WTC11 (cell line): ENCODE measurements around the gene SLC9A9. TPM values are rescaled to one million over a fixed set of nuclear protein-coding genes. Genes with fewer than 3 reads are reported as not detected.

Experiments used
- ATAC-seq: fragments of 200-7000 bp; cut with Tn5 transposase; 2 replicates; pipeline ENCODE4 v1.10.0; 2021; ENCODE audit warnings: mild to moderate bottlenecking, moderate library complexity
- CTCF ChIA-PET: fragments of 300-600 bp; sonication (Branson Sonifier 250); formaldehyde crosslinking; loops from one replicate; lab custom pipeline; 2021; ENCODE audit warnings: antibody characterized with exemption; lab: Charles Lee
- POLR2A ChIA-PET: fragments of 350-600 bp; sonication (Branson Sonifier 250); formaldehyde crosslinking; loops from one replicate; lab custom pipeline; 2021; ENCODE audit warnings: antibody characterized with exemption; lab: Charles Lee
- DNase-seq: peaks from one replicate; pipeline ENCODE4 v3.0.0; 2021; ENCODE audit warnings: low spot score
- H3K27ac Mint-ChIP-seq: 2 replicates; pipeline ENCODE4 v1.8.0; 2021; ENCODE audit warnings: mixed read lengths
- H3K27me3 Mint-ChIP-seq: 2 replicates; pipeline ENCODE4 v1.8.0; 2021; ENCODE audit warnings: low read depth, mild to moderate bottlenecking, moderate library complexity, mixed read lengths
- H3K36me3 Mint-ChIP-seq: 2 replicates; pipeline ENCODE4 v1.8.0; 2021; ENCODE audit warnings: mixed read lengths
- H3K4me1 Mint-ChIP-seq: 2 replicates; pipeline ENCODE4 v1.8.0; 2022; ENCODE audit warnings: mixed read lengths
- H3K4me3 Mint-ChIP-seq: 2 replicates; pipeline ENCODE4 v1.8.0; 2021; ENCODE audit warnings: mild to moderate bottlenecking, moderate library complexity, mixed read lengths
- H3K9me3 Mint-ChIP-seq: 2 replicates; pipeline ENCODE4 v1.8.0; 2021; ENCODE audit warnings: mixed read lengths
- ATF1 ChIP-seq: sonication (generic); formaldehyde crosslinking; IDR thresholded peaks from 2 replicates; pipeline ENCODE4 v1.8.1; 2023; ENCODE audit warnings: mild to moderate bottlenecking, moderate library complexity, missing genetic modification reagents
- CREM ChIP-seq: sonication (generic); formaldehyde crosslinking; IDR thresholded peaks from 2 replicates; pipeline ENCODE4 v1.8.1; 2022; ENCODE audit warnings: mild to moderate bottlenecking, missing genetic modification reagents, moderate library complexity
- ELF4 ChIP-seq: sonication (generic); formaldehyde crosslinking; IDR thresholded peaks from 2 replicates; pipeline ENCODE4 v1.8.1; 2022; ENCODE audit warnings: low read depth, mild to moderate bottlenecking, moderate library complexity, missing genetic modification reagents
- FOXK1 ChIP-seq: sonication (generic); formaldehyde crosslinking; IDR thresholded peaks from 2 replicates; pipeline ENCODE4 v1.8.0; 2022; ENCODE audit warnings: mild to moderate bottlenecking, moderate library complexity, missing genetic modification reagents
- GABPB1 ChIP-seq: sonication (generic); formaldehyde crosslinking; IDR thresholded peaks from 2 replicates; pipeline ENCODE4 v1.8.1; 2023; ENCODE audit warnings: mild to moderate bottlenecking, missing genetic modification reagents
- GRHL2 ChIP-seq: fragments of 250-450 bp; sonication (Bioruptor Pico); IDR thresholded peaks from 2 replicates; pipeline ENCODE4 v1.8.0; 2022; ENCODE audit warnings: mild to moderate bottlenecking, moderate library complexity; ENCODE audit not compliant: insufficient replicate concordance, severe bottlenecking
- MYBL2 ChIP-seq: sonication (generic); formaldehyde crosslinking; IDR thresholded peaks from 2 replicates; pipeline ENCODE4 v1.8.1; 2023; ENCODE audit warnings: mild to moderate bottlenecking, moderate library complexity, missing genetic modification reagents
- NFATC4 ChIP-seq: fragments of 250-450 bp; sonication (Bioruptor Pico); IDR thresholded peaks from 2 replicates; pipeline ENCODE4 v1.9.0; 2021; ENCODE audit warnings: mild to moderate bottlenecking
- PRRX2 ChIP-seq: fragments of 250-450 bp; sonication (Bioruptor Pico); IDR thresholded peaks from 2 replicates; pipeline ENCODE4 v1.8.0; 2021; ENCODE audit warnings: mild to moderate bottlenecking
- SMAD4 ChIP-seq: sonication (generic); formaldehyde crosslinking; IDR thresholded peaks from 2 replicates; pipeline ENCODE4 v1.8.0; 2022; ENCODE audit warnings: mild to moderate bottlenecking, missing genetic modification reagents
- SOX15 ChIP-seq: fragments of 250-450 bp; sonication (Bioruptor Pico); IDR thresholded peaks from 2 replicates; pipeline ENCODE4 v1.9.0; 2021; ENCODE audit warnings: mild to moderate bottlenecking
- SP1 ChIP-seq: sonication (generic); formaldehyde crosslinking; conservative IDR thresholded peaks from 2 replicates; pipeline ENCODE4 v1.8.1; 2022; ENCODE audit warnings: missing genetic modification reagents
- TEAD1 ChIP-seq: sonication (generic); formaldehyde crosslinking; IDR thresholded peaks from 2 replicates; pipeline ENCODE4 v1.8.0; 2022; ENCODE audit warnings: mild to moderate bottlenecking, missing genetic modification reagents
- ZNF396 ChIP-seq: fragments of 250-450 bp; sonication (Bioruptor Pico); IDR thresholded peaks from 2 replicates; pipeline ENCODE4 v1.8.0; 2021; ENCODE audit warnings: mild to moderate bottlenecking, moderate library complexity, borderline replicate concordance
- ZNF416 ChIP-seq: fragments of 250-450 bp; sonication (Bioruptor Pico); IDR thresholded peaks from 2 replicates; pipeline ENCODE4 v1.9.0; 2021; ENCODE audit warnings: mild to moderate bottlenecking, inconsistent platforms
- total RNA-seq: library from RNA; stranded (reverse); gene quantifications from 3 replicates; pipeline ENCODE4 v1.2.3, GENCODE V29; 2021
- TF ChIP-seq, protein P1 (sequence below): sonication (generic); formaldehyde crosslinking; IDR thresholded peaks from 2 replicates; pipeline ENCODE4 v1.8.0; 2023; ENCODE audit warnings: missing genetic modification reagents, mild to moderate bottlenecking, borderline replicate concordance
- TF ChIP-seq, protein P2 (sequence below): fragments of 250-450 bp; sonication (Bioruptor Pico); conservative IDR thresholded peaks from 2 replicates; pipeline ENCODE4 v1.9.0; 2021; ENCODE audit warnings: mild to moderate bottlenecking
- TF ChIP-seq, protein P3 (sequence below): fragments of 250-450 bp; sonication (Bioruptor Pico); IDR thresholded peaks from 2 replicates; pipeline ENCODE4 v2.1.2; 2022; ENCODE audit warnings: mild to moderate bottlenecking, moderate library complexity
- TF ChIP-seq, protein P4 (sequence below): sonication (generic); formaldehyde crosslinking; IDR thresholded peaks from 2 replicates; pipeline ENCODE4 v1.8.1; 2022; ENCODE audit warnings: missing genetic modification reagents, borderline replicate concordance
- TF ChIP-seq, protein P5 (sequence below): sonication (generic); formaldehyde crosslinking; IDR thresholded peaks from 2 replicates; pipeline ENCODE4 v1.8.1; 2023; ENCODE audit warnings: mild to moderate bottlenecking, missing genetic modification reagents

SLC9A9 gene
- total RNA-seq, 1 experiment from 2014 or later = 1.2 TPM

DNA sequence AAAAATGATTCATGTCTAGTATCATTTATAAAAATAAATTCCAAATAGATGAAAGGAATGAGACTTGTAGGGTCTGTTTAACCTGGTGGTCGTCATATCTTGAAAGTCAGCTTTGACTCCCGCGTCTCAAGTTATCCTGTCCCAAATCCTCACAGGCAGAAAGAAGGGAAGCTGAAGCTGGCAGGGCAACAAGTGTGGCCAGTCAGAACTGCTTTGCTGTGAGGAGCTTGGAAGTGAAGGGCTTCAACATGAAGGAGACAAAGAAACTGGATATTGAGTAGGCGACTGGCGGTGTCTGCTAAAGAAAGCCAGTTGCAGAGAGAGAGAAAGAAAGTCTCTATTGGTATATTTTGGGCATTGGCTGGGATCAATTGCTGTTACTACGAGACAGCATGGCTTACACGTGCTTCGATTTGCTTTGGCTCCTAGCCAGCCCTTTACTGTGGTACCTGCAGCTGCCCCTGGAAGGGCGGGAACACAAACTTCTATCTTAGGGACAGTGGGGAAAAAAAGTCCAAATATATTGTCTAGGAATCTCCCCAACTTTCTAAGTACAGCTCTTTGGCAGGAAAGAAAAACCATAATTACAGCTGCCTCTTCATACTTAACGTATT, 621.5 kb downstream of the SLC9A9 start:
- CTCF ChIA-PET = no interaction called here
- Mint-ChIP-seq H3K4me1 (no peaks in the 10 kb centered on the region), H3K27me3 (no peaks in the 10 kb centered on the region)

More for the DNA sequence above, 621.5 kb downstream of the SLC9A9 start:
- ATAC-seq = no peak
- no peak overlapping the region for H3K4me3 Mint-ChIP-seq
- no peaks in the 10 kb centered on the region for H3K9me3 Mint-ChIP-seq
- no peaks in the 10 kb centered on the region for H3K36me3 Mint-ChIP-seq
- POLR2A ChIA-PET = no interaction called here
- DNase-seq = no peak
- no peak for TF ChIP-seq NFATC4 (CRISPR knock-in tag)
- TF ChIP-seq PRRX2 (CRISPR knock-in tag) = no peak
- TF ChIP-seq ELF4 = no peak
- TF ChIP-seq GRHL2 (CRISPR knock-in tag) = no peak
- TF ChIP-seq, protein P1, sequence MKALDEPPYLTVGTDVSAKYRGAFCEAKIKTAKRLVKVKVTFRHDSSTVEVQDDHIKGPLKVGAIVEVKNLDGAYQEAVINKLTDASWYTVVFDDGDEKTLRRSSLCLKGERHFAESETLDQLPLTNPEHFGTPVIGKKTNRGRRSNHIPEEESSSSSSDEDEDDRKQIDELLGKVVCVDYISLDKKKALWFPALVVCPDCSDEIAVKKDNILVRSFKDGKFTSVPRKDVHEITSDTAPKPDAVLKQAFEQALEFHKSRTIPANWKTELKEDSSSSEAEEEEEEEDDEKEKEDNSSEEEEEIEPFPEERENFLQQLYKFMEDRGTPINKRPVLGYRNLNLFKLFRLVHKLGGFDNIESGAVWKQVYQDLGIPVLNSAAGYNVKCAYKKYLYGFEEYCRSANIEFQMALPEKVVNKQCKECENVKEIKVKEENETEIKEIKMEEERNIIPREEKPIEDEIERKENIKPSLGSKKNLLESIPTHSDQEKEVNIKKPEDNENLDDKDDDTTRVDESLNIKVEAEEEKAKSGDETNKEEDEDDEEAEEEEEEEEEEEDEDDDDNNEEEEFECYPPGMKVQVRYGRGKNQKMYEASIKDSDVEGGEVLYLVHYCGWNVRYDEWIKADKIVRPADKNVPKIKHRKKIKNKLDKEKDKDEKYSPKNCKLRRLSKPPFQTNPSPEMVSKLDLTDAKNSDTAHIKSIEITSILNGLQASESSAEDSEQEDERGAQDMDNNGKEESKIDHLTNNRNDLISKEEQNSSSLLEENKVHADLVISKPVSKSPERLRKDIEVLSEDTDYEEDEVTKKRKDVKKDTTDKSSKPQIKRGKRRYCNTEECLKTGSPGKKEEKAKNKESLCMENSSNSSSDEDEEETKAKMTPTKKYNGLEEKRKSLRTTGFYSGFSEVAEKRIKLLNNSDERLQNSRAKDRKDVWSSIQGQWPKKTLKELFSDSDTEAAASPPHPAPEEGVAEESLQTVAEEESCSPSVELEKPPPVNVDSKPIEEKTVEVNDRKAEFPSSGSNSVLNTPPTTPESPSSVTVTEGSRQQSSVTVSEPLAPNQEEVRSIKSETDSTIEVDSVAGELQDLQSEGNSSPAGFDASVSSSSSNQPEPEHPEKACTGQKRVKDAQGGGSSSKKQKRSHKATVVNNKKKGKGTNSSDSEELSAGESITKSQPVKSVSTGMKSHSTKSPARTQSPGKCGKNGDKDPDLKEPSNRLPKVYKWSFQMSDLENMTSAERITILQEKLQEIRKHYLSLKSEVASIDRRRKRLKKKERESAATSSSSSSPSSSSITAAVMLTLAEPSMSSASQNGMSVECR (CRISPR knock-in tag) = no peak
- no peak for TF ChIP-seq ZNF416 (CRISPR knock-in tag)
- no peak for TF ChIP-seq SP1 (CRISPR knock-in tag)
- TF ChIP-seq, protein P2, sequence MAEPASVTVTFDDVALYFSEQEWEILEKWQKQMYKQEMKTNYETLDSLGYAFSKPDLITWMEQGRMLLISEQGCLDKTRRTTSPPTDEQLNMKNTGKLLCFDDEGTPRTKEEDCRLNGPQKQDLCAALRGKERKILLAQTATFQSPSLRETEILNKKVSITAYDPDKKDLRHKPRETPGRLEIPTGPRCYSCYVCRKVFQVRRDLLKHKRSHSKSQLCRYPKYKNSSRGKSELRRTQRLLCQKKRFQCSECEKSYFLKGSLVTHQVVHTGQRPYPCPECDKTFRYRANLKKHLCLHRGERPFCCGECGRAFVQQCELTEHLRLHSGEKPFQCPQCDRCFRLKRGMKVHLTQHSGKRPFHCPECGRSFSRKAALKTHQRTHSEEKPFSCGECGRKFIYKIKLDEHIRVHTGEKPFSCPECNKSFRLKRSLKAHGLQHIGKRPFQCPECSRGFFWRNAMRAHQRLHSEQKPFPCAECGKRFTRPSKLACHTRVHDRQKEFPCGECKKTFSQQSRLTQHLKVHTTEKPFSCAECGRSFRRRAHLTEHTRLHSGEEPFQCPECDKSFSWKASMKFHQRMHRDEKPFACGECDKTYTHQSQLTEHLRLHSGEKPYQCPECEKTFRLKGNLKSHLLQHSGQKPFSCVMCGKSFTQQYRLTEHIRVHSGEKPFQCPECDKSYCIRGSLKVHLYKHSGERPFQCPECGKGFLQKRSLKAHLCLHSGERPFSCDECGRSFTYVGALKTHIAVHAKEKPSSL (CRISPR knock-in tag) = no peak
- TF ChIP-seq TEAD1 = no peak
- TF ChIP-seq, protein P3, sequence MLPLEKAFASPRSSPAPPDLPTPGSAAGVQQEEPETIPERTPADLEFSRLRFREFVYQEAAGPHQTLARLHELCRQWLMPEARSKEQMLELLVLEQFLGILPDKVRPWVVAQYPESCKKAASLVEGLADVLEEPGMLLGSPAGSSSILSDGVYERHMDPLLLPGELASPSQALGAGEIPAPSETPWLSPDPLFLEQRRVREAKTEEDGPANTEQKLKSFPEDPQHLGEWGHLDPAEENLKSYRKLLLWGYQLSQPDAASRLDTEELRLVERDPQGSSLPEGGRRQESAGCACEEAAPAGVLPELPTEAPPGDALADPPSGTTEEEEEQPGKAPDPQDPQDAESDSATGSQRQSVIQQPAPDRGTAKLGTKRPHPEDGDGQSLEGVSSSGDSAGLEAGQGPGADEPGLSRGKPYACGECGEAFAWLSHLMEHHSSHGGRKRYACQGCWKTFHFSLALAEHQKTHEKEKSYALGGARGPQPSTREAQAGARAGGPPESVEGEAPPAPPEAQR = no peak
- TF ChIP-seq SOX15 (CRISPR knock-in tag) = no peak
- TF ChIP-seq, protein P4, sequence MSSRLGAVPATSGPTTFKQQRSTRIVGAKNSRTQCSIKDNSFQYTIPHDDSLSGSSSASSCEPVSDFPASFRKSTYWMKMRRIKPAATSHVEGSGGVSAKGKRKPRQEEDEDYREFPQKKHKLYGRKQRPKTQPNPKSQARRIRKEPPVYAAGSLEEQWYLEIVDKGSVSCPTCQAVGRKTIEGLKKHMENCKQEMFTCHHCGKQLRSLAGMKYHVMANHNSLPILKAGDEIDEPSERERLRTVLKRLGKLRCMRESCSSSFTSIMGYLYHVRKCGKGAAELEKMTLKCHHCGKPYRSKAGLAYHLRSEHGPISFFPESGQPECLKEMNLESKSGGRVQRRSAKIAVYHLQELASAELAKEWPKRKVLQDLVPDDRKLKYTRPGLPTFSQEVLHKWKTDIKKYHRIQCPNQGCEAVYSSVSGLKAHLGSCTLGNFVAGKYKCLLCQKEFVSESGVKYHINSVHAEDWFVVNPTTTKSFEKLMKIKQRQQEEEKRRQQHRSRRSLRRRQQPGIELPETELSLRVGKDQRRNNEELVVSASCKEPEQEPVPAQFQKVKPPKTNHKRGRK (CRISPR knock-in tag) = no peak
- TF ChIP-seq MYBL2 = no peak
- no peak for TF ChIP-seq GABPB1 (CRISPR knock-in tag)
- TF ChIP-seq ATF1 = no peak
- TF ChIP-seq, protein P5, sequence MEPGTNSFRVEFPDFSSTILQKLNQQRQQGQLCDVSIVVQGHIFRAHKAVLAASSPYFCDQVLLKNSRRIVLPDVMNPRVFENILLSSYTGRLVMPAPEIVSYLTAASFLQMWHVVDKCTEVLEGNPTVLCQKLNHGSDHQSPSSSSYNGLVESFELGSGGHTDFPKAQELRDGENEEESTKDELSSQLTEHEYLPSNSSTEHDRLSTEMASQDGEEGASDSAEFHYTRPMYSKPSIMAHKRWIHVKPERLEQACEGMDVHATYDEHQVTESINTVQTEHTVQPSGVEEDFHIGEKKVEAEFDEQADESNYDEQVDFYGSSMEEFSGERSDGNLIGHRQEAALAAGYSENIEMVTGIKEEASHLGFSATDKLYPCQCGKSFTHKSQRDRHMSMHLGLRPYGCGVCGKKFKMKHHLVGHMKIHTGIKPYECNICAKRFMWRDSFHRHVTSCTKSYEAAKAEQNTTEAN = no peak
- no peak for TF ChIP-seq FOXK1 (CRISPR knock-in tag)
- TF ChIP-seq SMAD4 (CRISPR knock-in tag) = no peak
- no peak for TF ChIP-seq CREM
- TF ChIP-seq ZNF396 = no peak
- no peak overlapping the region for H3K27ac Mint-ChIP-seq
